NCI-H460 (cell line): Measurements from ENCODE around the gene CTNNBIP1. TPM values are rescaled to one million over a fixed set of nuclear protein-coding genes. Genes with fewer than 3 reads are reported as not detected.
"Not testable (repeated sequence)": the region's sequence is repeated elsewhere in the genome, so short reads cannot be mapped to it uniquely, and the experiment has no call there.

Source experiments
- DNase-seq: peaks from one replicate; pipeline ENCODE4 v3.0.0-alpha.2; 2016; ENCODE audit warnings: low read depth; ENCODE audit errors: extremely low read depth
- total RNA-seq: library from RNA; depleted of rRNA; stranded (reverse); fragments of >200 nt; shearing (Covaris generic); gene quantifications from 2 replicates; pipeline ENCODE4 v1.2.3, GENCODE V29; 2014; rRNA removed

The CTNNBIP1 gene
- total RNA-seq, 1 experiment from 2014 or later, result 5.4 TPM

GRCh38 chr1:9811239-9811966, 98.7 kb downstream of the CTNNBIP1 start:
- no peak for DNase-seq

GRCh38 chr1:9809100-9809510, 101.0 kb downstream of the CTNNBIP1 start:
- DNase-seq, result no peak

DNA sequence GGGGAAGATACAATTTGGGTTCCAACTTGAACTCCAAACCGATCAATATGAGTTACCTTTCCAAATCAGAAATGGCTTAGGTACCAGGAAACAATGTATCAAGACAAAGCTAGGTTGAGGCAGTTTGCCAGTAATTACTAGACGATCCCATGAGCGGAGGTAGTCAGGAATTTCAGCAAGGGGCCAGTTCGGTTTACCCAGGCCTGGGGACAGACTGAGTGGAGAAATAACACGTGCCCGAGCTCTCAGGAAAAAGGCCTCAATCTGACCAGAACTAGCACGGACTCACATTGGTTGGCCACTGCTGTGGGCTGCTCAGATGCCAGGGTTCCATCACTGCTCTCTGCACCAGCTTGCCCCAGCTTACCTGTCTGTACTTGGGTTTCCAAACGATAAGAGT, 101.6 kb downstream of the CTNNBIP1 start:
- DNase-seq, result no peak

DNA sequence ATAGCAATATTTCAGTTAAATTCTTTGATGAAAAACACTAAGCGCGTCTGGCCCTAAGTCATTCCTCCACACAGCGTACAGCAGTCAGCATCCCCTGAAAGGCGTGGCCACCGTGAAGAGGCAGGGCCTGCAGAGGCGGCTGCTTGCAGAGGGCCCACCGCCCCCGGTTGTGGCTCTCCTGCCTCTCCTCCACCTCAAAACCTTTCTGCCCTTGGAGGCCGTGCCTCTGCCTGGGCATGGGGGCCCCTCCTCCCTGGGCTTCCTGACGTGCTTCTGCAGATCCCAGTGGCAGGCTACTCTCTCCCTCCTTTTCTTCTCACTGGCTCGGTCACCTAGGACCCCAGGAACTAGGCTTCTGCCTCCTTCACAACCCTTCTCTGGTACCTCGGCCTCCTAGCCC, 102.5 kb downstream of the CTNNBIP1 start:
- no peak for DNase-seq

- DNase-seq, result not testable (repeated sequence)
Observed at GRCh38 chr1:9805972-9806371, 104.1 kb downstream of the CTNNBIP1 start.

GRCh38 chr1:9805006-9805508, 105.0 kb downstream of the CTNNBIP1 start:
- no peak for DNase-seq

- not testable (repeated sequence) for DNase-seq
Observed at GRCh38 chr1:9803003-9803918, 106.8 kb downstream of the CTNNBIP1 start.

DNA sequence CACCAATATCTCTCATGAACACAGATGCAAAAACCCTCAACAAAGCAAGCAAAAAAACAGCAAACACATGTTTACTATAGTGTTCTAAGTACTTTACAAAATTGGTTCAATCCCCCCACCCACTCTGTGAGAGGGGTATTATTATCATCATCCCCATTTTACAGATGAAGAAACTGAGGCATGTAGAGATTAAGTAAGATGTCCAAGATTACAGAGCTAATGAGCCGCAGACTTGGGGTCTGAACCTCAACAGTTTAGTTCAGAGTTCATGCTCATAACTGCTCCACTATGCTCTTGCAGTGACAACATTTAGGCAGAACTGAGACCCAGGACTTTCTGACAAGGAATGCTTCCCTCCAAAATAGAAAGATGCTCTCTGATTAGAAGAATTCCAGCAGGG, 108.2 kb downstream of the CTNNBIP1 start:
- no peak for DNase-seq

Other genes starting within 250 kb of the CTNNBIP1 start
- 22.1 and 24.4 TPM in 2 replicates for gene CLSTN1, start 86.3 kb downstream of the CTNNBIP1 start, total RNA-seq
- gene LZIC, start 33.1 kb upstream of the CTNNBIP1 start, total RNA-seq, result 34.0 and 45.2 TPM in 2 replicates
- 2.6 and 3.4 TPM in 2 replicates for gene NMNAT1, start 33.2 kb upstream of the CTNNBIP1 start, total RNA-seq
- 0.49 and 0.62 TPM in 2 replicates for gene RBP7, start 87.0 kb upstream of the CTNNBIP1 start, total RNA-seq
- 18.8 and 23.6 TPM in 2 replicates for gene UBE4B, start 122.7 kb upstream of the CTNNBIP1 start, total RNA-seq